HG03565 (cell line): ENCODE measurements around the gene PCDH9.

ENCODE experiments used
- ATAC-seq: cut with Tn5 transposase; IDR thresholded peaks from one replicate; pipeline ENCODE4 v1.9.1; 2021; ENCODE audit warnings: mild to moderate bottlenecking, moderate library complexity; ENCODE audit not compliant: unreplicated experiment

PCDH9 gene

DNA sequence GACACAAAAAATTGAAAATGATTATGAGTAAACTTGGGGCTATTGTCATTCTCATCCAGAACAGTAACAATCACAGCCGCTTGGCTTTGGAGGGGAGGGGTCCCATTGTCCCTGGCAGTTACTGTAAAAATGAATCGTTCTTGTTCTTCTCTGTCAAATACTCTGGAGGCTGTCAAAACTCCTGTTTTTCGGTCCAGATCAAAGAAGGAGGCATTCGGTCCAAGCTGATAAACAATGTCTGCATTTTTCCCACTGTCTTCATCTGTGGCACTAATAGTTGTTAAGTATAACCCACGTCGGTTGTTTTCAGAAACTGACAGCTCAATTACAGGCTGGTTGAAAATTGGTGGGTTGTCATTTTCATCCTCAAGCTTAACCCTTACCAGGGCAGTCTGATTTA lies 3.4 kb downstream of the PCDH9 start:
- no peak for ATAC-seq

DNA sequence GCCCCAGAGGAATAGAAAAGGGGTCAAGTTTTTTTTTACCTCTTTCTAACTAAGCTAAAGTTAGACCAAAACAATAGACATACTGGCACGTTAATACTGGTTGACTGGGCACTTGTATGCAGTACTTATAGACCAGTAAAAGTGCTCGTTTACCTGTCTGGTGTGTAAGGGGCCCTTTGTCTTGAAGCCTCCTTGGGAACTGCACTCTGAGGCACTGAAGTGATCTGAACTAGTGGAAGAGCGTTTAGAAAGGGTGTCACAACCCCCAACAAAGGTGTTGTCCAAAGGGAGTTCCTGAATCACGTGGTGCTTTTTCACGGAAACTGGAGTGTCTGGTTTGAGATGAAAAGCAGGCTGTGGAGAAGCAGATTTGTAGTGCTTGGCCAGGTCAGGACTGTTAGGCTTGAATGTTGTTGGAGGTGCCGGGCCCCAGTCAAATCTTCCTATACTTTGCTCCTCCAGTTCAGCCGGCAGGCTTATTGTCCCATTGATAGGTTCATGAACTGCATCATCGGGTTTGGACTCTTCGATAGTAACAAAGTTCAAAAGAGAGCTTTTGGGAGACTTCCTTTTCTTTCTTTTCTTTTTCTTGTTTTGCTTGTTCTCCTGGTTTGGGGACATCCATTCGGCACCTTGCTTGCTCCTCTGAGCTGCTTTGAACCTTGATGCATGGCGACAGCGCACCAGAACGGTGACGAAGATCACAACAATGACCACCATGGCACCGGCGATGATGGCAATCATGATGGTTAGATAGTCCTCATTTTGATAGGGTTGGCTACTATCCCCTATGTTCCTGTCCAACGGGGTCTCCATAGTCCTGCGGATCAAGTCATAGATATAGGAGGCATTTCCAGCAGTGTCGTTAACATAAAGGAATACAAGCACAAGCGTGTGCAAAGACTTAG lies 4.6 kb downstream of the PCDH9 start:
- no peak for ATAC-seq

DNA sequence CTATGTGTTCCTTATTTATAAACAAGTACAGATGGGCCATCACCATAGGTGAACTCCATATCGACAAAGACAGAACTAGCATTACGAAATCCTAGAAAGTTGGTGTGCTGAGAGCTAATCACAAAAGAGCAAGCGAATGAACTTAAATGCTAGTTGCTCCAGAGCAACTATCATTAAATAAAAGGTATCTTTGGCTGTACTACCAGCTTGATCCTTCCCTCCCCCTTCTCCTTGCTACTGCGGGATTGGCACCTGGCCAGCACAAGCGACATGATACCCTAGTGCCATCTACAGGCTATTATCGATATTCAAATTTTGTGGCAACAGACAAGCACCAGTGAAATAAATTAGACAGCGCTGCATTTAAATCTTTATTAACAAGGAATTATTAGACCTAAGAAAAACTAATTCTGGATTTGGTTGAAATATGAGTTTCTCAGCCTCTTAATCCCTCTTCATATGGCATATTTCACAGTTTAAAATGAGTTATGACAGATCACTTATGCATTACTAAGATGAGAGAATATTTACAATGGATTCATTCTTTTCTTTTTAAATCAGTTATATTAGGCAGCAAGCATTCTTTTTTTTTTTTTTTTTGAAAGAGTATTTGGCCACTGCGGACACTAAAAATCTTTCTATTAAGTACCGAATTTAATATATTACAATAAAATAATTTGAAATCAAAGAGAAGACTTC lies 5.8 kb downstream of the PCDH9 start:
- peak; percentile 51 for ATAC-seq

DNA sequence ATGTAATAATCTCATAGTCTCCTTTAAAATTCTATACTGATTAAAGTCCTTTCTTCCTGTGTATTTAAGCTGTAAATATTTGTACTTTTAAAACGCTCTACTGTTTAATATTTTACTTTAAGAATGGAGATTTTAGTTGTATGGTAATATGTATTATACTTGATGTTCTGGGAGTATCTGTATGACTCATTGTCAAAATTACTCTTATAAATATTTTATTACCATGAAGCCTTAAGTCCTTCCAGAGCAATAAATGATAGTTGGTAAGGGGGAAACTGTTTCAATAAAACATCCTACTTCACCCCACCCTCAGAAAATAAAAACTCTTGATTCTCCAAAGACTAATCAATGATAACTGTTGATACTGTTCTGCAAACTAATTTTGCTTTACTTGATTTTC lies 6.4 kb downstream of the PCDH9 start:
- ATAC-seq: no peak

DNA sequence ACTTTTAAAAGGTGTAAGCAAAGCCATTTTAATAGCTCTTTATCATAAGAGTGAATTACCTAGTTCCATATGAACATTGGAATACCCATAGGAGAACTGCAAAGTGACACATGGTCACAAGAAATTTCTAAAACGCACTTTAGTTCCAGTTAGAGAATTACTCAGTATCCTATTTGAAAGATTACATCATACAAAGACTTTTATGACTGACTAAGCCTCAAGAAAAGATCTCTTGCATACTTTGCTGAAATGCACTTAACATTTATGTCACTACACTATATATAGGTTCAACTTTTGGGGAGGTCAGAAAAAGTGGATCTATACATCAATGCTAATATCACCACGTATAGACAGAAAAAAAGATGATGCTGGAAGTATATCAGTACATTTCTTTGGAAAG lies 7.1 kb downstream of the PCDH9 start:
- ATAC-seq: no peak

DNA sequence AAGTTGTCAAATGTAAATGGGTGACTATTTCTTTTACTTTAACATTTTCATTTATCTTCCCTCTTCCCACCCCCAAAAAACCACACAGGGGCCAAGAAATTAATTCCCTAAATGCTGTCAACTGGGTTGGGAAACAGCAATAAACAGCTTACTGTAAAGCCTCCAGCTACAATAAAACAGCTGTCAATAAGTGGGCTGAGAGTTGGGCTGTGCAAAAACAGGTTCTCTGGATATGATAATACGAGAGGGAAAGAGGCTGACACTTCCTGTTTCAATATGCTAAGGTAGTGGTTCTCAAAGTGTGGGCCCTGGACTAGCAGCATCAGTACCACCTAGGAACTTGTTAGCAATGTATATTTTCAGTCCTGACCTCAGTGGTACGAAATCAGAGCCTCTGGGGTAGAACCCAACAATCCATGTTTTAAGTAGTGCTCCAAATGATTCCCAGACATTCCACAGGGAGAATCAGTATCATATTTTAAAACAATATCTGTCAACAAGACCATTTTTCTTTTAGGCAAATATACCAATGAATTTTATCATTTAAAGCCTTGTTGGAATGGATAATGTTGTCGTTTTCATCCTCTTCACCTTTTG lies 8.4 kb downstream of the PCDH9 start:
- ATAC-seq: no peak

DNA sequence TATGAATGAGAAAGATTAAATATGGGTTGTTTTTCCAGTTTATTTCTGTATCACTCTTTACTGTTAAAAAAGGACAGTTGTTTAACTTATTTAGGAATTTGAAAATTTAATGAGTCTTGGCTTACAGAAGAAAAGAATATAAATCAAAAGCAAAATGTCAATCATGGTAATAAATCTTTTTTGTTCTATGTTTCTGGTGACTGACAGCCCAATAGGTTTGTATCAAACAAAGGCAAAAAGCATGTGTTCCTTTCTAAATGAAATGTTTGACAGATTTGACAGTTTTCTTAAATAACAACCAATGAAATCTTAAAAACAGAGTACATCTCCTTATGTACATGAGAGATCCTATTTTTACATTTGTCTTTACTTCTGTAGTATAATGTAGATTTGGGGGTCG lies 11.0 kb downstream of the PCDH9 start:
- ATAC-seq: no peak

DNA sequence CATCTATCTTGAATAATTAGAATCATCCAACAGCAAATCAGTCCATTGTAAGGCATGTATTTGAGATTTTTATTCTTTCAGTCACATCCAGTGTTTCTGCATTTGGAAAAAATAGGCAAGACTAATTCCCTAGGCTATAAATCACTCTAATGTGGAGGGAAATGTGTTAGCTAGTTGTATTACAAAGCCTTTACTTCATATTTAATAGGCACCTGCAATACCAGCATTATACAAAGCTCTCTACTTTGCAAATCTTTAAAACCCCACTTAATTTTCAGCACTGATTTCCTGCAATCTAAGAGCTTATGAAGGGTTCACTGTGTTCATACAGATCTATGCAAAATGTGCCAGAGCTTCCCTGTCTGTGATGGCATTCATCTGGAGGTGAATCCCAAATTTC lies 12.3 kb downstream of the PCDH9 start:
- ATAC-seq: no peak

DNA sequence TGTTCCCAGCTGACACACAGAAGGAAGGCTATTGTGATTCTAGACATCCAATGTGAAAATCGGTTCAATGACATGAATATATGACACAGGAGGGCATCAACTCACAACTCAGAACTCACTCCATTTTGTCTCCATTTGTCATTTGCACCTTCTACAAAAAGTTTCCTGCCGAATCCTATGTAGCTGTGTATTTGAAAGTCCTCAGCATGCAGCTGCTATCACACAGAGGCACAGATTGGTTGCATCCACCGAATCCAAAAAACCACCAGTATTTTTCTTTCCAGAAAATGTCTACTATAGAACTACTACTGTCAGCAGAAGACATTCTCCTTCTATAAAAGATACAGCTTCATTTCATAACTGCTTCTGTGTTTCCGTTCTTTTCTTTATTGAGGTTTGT lies 13.3 kb downstream of the PCDH9 start:
- no peak for ATAC-seq

DNA sequence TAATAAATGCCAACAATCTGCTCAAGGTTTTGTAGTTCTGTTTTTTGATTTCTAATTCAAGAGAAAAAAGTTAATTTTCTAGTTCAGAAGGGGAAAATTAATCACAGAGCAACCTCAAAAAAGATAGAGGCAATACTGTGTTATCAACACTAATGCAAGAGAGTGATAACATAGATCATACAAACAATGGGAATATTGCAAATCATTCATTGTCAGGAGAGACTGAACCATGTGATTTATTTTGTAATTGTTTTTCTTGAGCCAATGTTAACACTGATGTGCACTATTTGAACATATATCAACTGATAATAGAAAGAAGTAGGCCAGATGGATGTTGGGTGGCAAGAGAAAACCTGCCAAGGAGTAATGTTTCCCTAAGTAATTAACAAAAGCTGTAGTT lies 19.9 kb downstream of the PCDH9 start:
- no peak for ATAC-seq

DNA sequence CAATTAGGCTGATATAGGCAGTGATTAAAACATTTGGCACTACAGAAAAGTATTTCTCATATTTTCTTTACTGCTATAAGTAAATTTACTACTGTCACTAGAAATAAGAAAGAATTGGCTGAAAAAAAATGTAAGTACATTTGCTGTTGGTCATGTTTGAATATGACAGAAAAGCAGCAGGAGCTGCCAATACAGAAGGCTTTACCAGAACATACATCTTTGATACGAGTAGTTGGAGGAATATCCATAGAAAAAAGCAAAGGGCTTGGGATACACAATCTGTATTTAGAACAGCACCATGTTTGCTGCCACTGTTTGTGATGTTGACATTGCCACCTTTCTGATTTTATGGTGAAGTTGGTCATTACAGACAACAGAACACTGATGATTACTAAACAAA lies 21.6 kb downstream of the PCDH9 start:
- ATAC-seq: no peak

DNA sequence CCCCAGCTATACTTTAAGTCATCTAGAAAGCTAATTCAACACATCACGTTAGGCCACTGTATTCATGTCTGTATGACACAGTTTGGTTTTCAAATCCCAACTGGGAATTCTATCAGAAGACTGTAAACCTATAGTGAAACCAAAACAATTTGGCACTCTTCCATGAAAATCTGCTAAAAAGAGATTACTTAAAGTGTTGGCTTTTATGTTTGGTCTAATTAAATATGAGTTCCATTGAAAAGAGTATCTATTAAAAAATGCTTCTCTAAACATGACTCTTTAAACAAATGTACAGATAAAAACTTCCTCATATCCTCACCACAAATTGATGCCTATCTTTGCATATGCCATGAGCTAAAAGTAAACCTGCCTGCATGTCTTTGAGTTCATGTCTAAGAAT lies 25.4 kb downstream of the PCDH9 start:
- ATAC-seq: no peak

DNA sequence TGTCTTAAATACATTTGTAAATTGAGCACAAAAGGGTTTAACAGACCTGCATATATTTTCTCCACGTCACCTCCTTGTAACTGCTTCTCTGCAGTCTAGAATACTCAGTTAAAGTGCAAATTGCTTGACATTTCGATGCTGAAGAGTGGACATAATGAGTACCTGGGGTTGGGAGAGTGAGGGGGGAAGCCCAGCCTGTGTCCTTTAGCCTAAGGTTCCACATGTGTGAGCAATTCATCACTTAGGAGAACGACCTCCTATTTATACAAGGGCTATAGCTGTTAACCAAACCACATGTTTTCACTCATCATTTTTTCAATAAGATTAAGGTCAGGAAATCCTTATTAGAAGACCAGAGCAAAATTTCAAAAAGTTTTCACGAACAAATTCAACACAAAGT lies 29.5 kb downstream of the PCDH9 start:
- no peak for ATAC-seq

DNA sequence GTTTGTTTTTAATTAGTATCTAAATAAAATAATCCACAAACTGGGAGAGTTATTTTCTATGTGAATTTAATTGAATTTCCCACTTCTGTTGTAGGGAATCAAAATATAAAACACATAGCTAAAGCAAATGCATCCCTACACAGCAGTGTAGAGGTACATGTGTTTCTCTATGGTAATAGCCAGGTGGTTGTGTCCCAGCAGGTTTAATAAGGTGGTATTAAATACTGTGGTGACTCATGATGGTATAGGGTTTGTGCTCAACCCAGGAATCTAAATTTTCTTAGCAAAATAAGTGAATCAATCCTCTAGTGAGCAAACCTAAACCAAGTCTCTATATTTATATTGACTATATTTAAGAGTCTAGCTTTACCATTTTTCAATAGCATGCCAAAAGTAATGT lies 30.0 kb downstream of the PCDH9 start:
- ATAC-seq: no peak

DNA sequence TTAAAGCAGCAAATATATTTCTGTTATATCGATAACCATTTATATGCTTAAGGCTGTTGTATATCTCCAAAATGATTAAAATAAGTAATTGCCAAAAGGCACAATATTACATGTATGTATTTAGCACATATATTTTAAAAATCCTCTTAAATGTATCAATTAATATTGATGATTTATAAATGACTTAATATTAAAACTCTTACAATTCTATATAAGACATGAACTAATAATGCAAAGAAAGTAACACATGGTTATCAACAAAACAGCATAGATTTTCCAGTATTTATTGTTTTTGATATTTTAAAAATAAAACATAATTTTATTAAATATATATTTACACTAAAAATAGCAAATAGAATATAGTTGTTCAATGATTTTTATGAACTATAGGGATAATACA lies 32.4 kb downstream of the PCDH9 start:
- no peak for ATAC-seq

DNA sequence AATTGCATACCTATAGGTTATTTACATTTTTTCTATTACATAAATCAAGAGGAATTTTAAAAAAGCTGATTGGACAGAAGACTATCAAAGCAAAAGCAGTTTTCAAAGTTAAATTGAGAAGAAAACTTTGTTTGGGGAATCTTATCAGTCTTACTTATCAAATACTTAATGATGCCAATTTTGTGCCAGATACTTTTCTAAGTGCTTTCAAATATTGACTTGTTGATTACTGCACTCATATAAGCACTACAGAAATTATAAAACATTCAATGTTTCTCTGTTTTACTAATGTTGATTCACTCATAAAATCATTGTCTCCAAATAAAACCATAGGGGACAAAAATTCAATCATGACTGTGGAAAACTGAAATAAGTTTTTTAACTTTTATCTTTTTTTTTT lies 36.2 kb downstream of the PCDH9 start:
- ATAC-seq: no peak

DNA sequence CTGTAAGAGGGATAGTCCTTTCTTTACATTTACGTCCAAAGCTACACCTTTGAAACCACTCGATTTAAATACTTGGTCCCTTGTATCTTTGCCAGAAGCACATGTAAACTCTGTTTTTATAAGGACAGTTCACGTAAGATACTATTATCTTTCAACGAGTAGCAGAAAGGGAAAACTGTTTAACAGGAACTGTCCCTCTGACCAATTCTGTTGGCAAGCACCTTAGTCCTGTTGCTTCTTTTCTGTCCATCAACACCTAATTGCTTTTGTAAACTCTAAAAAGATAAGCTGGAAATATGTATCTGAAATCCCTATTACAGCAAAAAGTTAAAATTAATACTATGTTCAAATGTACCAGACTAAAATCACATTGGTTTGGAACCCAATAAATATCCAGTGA lies 37.4 kb downstream of the PCDH9 start:
- no peak for ATAC-seq

DNA sequence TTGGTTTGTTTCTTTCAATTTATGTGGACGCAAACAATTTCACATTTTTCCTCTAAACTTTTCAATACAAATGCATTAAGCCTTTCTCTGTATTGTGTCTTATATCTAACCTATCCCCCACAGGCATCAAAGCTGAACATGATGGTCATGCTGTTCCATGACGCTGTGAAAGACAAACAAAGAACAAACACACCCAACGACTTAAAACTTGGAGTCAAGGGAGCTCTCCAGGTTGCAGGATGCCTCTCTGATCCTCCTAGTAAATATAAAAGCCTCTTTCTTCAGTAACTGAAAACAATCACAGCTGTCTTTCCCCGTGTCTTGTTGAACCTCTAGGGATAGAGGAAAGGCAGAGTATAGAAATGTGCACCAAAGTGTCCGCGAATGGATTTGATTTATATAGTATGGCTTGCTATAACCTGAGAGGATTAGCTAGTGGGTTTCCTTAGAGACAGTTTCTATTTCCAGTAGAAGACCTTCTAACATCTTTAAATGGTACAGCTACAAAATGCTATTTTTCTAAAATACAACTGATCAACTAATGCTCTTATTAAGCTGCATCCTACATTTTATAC lies 43.1 kb downstream of the PCDH9 start:
- ATAC-seq: no peak

DNA sequence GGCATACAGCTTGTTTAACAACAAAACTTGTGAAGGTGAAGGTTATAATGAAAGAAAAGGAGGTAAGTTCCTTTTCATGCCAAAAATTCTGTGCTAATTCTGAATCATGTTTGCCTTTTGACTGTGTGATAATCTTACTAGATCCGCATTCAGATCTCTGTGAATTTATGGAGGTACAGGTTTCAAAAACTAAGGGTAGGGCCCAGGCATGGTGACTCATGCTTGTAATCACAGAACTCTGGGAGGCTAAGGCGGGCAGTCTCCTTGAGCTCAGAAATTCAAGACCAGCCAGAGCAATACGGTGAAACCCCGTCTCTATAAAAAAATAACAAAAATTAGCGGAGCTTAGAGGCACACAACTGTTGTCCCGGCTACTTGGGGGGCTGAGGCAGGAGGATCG lies 45.9 kb downstream of the PCDH9 start:
- no peak for ATAC-seq

DNA sequence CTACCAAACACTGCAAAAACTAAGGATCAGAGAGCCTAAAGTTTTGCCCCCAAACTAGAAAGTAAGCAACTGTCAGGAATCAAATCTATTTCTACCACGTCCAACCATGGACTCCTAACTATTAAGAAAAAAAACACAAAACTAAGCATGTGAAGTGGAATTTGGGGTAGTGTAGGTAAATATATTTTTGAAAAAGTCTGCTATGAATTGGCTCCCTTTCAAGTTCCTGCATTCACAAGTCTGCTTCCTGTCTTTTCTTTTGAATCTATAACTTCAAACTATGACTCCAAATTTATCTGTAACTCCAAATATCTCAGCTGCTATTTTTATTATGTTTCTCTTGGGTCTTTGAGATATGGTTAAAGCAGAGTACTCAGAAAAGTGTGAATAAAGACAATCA lies 47.0 kb downstream of the PCDH9 start:
- ATAC-seq: no peak

DNA sequence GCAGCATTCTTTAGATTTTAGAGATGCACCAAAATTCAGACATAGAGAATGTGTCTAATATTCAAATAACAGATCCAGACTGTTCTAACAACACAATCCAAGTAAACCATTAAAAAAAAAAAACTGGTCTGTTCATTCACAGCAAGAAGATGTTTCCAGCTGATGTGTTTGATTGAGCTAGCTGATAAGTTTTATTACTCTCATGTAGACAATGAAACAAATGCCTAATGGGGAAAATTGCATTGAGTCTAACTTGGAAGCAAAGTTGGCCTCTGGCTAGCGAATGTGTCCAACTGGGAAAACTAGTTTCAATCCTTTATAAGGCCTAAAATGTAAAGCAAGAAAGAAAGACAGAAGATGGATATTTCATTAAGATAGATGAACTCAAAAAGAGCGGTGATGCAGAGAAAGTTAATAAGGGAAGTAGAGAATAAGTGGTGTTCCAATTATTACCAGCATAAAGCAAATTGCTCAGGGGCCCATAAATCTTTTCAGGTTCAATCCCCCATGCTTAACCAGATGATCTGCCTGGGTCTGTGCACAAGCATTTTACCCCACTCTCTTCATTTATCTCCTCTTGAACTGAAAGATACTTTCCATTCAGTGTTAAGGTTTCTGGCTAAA lies 54.2 kb downstream of the PCDH9 start:
- no peak for ATAC-seq
